Stimulated activated CD4-positive, alpha-beta T cell treated with anti-CD3 and anti-CD28 coated beads, Interleukin-2, amount 100 ng/mL, for 4 hours (primary cell): ENCODE data around the gene DNAJC18.
"Not testable (repeated sequence)": the region's sequence is repeated elsewhere in the genome, so short reads cannot be mapped to it uniquely, and the experiment has no call there.

Source experiments
- DNase-seq: peaks from one replicate; pipeline ENCODE4 v3.0.0-alpha.2; 2020; ENCODE audit warnings: low read depth

DNAJC18 gene

DNA sequence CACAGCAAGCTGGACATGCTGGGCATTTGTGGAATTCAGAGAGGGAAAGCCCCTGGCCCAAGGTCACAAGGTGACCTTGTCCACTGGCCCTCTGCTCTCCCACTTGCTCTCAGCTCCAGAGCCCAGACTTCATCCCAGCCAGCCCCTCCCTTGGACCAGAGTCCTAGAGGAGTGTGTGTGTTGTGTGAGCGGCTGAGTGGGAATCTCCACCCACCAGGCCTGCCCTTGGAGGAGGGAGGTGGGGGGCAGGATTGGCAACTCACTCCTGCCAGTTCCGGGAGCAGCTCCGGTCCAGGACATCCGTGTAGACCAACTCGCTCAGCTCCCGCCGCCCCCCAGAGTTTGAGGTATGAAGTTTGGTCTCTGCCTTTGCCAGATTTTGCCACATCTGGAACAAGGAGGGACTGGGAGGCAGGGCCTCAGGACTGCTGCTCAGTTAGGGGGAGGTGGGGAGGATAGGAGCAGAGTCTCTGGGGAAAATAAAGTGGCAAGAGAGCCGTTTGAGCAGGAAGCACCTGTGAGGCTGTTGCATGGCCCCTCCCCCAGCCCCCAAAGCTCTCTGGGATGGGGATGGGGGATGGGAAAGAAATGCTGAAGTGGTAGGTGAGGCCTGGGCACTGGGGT, 51.0 kb downstream of the DNAJC18 start:
- no peak for DNase-seq

DNA sequence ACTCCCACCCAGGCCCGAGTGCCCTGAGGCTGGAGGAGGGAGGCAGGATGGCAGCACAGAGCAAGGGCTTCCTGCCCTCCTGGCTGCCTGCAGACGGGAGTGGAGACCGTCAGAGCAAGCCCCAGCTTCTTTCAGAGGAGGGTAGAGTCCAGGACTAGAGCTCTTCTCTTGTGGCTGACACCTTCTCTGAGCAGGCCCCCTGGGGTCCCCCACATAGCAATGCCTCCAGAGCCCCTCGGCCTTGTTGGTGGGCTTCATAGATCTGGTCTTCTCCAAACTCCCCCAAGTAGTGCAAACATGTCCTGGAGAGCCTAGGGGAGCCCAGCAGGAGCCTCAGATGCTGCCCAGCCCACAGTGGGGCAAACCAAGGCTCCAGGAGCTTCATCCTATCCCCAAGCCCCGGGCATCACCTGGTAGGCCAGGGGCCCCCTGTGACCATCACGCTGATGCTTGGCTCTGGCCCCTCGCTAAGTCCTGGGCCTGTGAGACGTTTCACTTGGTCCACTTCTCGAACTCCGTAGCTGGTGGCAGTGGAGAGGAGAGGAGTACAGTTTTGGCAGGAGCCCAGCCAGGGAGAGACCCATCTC, 51.6 kb downstream of the DNAJC18 start:
- DNase-seq = no peak

DNA sequence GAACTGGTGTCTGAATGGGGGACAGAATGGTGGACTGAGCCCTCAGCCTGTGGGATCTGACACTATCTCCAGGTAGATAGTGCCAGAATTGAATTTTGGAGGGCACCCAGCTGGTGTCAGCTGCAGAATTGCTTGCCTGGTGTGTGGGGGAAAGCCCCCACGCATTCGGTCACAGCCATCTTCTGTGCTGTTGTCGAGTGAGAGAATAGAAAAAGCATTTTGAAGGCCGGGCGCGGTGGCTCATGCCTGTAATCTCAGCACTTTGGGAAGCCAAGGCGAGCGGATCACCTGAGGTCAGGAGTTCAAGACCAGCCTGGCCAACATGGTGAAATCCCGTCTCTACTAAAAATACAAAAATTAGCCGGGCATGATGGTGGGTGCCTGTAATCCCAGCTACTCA, 52.4 kb downstream of the DNAJC18 start:
- DNase-seq = not testable (repeated sequence)

DNA sequence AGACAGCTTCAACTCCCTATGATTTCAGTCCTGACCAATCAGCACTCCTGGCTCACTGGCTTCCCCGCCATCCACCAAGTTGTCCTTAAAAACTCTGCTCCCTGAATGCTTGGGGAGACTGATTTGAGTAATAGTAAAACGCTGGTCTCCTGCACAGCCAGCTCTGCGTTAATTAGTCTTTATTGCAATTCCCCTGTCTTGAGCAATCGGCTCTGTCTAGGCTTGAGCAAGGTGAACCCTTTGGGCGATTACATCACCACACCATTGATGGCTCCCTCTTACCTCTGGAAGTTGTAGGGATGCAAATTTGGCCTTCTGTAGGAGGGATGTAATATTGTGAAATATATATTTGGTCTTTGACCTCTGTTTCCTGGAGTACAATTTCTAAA, 53.3 kb downstream of the DNAJC18 start:
- no peak for DNase-seq

GRCh38 chr5:139385061-139386049, 54.0 kb downstream of the DNAJC18 start:
- DNase-seq = no peak

DNA sequence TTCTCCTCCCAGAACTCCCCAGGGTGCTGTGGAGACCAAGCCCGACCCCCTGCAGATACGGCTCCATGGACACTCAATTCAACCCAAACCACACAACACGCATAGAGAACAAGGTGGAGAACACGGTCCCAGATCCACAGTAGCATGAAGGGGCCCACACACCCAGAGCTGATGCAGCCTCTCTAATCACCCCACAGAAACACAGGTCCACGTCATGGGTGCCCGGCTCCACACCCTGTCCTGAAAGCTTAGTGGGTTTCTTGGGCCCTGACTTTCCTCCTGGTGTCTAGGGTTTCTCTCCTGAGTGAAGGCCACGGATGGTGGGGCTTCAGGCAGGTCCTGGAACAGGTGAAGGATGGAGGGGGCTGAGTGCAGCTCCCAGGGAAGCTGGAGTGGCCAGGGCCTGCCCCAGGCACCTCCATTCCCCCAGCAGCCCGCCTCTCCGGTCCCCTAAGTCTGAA, 54.7 kb downstream of the DNAJC18 start:
- no peak for DNase-seq

- DNase-seq = no peak
Observed at GRCh38 chr5:139383993-139384590, 55.2 kb downstream of the DNAJC18 start.

GRCh38 chr5:139383275-139383992, 55.9 kb downstream of the DNAJC18 start, which contains the start of gene SLC23A1:
Gene SLC23A1, minus strand, starts transcription at chr5:139383297. Its CDS starts 44 bp downstream, at chr5:139383253.
- DNase-seq = no peak

DNA sequence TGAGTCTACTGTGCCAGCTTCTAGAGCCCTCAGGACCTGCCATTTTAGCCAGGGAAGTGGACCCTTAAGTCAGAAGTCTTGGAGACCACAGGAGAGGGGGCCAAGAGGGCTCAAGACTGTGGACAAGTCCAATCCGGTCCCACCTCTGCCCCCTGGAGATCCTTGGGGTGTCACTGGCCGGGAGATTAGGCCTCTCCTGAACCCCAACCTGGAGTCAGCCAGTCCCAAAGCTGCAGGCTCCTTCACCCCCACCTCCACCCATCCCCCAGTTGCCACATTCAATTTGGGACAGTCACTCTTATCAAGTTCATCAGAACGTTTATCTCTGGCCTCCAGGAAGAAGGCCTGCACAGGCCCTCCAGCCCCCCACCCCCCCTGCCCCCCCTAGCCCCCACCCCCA, 56.5 kb downstream of the DNAJC18 start:
- no peak for DNase-seq

DNA sequence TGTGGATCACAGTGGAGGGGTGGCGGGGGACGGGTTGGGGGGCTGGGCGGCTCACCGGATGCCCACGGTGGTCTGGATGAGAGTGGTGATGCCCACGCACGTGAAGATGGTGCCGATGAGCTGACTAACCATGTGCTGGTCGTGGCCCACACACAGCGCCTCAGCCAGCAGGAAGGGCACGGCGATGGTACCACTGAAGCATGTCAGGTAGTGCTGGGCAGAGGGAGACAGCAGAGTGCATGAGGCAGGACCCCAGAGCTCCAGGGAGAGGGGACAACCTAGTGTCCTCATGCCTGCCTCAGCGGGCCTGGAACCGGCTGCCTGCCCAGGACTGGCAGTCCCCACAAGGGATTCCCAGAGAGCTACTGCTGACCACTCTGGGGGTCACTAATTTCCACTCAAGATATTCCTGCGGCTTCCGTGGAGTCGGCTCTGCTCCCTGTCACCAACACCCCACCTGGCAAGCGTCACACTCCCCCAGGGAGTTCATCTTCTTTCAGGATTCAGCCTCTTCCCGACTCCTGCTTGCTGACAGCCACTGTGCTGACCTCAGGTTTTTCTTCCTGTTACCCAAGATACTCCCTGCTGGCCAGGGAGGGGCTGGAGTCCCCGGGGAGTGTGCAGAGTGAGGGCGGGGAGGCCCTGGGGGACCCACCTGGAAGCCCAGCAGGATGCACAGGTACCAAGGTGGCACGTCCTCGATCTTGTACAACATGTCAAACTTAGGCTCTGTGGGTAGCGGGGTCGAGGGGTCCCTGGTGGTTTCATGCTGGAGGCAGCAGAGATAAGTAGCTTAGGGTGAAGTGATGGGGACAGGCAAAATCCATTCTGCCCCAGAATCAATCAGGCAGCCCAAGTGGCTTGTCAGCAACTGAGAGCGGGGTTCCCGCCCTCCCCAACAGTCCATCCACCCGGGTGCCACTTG, 57.2 kb downstream of the DNAJC18 start:
- no peak for DNase-seq

DNA sequence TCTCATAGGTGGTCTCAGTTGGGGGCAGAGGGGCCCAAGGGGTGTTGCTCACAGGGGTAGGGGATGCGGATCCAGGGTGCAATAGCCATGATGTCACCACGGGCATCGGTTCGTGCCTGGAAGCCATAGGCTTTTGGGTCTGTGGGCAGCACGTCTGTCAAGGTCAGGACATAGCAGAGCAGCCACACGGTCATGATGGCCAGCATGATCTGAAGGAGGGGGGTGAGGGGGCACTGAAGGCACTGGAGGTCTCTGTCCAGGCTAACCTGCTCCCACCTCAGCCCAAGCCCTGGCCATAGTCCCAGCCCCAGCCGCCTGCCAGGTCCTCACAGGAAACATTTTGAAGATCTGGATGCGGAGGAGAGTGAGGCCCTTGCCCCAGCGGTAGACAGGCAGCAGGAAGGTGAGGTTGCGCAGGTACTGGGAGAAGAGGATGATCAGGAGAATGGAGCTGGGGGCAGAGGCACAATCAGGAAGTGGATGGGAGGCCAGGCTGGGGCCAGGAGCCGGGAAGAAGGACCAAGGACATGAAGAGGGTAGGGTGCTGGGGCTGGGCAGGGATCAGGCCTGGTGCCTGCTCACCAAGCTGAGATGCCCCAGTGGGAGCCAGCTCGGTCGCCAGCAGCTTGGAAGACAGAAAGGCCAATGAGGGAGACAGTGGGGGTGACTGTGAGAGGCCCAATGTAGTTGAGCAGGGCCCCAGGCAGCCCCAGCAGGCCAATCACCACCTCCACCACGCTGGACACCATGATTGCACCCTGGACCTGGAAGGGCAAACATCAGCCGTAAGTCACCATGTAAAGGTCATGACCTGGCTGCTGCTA, 59.5 kb downstream of the DNAJC18 start:
- no peak for DNase-seq

DNA sequence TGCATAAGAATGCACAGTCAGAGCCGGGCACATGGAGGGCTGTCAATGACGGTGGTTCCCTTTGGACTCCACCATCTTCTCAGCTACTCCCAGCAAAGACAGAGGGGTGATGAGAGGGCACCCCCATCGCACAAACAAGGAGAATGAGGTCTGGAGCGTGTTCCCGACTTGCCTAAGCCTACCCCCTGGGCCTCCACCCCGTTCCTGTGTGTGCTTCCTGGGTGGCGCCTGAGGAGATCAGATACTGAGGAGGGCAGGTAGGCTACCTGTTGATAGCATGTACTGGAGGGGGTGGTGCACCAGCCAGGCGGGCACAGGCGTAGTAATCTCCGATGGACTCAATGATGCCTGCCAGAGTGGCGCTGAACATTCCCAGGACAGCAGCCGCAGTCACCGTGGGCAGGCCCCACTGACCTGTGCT, 60.4 kb downstream of the DNAJC18 start:
- no peak for DNase-seq

- DNase-seq = no peak
Observed at GRCh38 chr5:139378101-139378825, 61.1 kb downstream of the DNAJC18 start.

GRCh38 chr5:139377226-139377625, 62.1 kb downstream of the DNAJC18 start:
- no peak for DNase-seq

GRCh38 chr5:139376364-139376763, 63.0 kb downstream of the DNAJC18 start:
- no peak for DNase-seq

DNA sequence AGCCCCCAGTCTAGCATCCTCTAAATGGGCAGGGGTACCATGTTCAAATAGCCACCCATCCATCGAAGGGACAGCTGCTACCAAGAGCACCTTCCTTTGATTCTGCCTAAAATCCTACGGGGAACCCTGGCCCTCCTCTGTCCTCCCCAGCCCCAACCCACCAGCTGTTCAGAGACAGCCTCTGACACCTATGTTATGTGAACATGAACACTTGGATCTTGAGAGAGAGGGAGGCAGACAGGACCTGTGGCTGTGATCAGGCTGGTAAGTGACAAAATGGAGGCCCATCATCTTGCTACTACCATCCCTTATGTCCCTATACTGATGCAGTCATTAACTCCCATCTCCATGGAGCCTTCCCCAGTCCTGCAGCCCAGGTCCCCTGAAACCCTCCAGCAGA, 64.4 kb downstream of the DNAJC18 start:
- DNase-seq = no peak

- DNase-seq = no peak
Observed at GRCh38 chr5:139371482-139372435, 67.6 kb downstream of the DNAJC18 start.

- DNase-seq = no peak
Observed at GRCh38 chr5:139369181-139369580, 70.1 kb downstream of the DNAJC18 start.
